Naive thymus-derived CD4-positive, alpha-beta T cell (primary cell): ENCODE results near the gene CUEDC1. TPM values are rescaled to one million over a fixed set of nuclear protein-coding genes. Genes with fewer than 3 reads are reported as not detected.

Source experiments
- ATAC-seq: fragments of 150-1000 bp; cut with Tn5 transposase; 2 replicates; pipeline ENCODE4 v1.10.0; 2021; ENCODE audit warnings: mild to moderate bottlenecking, moderate library complexity
- CTCF ChIA-PET: fragments of 350-600 bp; sonication (Branson Sonifier 250); formaldehyde crosslinking; loops from one replicate; lab custom pipeline; 2021; ENCODE audit warnings: antibody characterized with exemption; lab: Charles Lee
- POLR2A ChIA-PET: fragments of 350-600 bp; sonication (Branson Sonifier 250); formaldehyde crosslinking; loops from one replicate; lab custom pipeline; 2021; ENCODE audit warnings: antibody characterized with exemption, inconsistent platforms; lab: Charles Lee
- DNase-seq, 9 donors: peaks; one replicate each; pipeline versions ENCODE4 v3.0.0 to v3.0.0-alpha.2; 2020 to 2022; ENCODE audit warnings: mixed read lengths in 1 of 9
- H3K27ac ChIP-seq: one replicate; pipeline ENCODE4 v1.7.0; 2013; ENCODE audit warnings: mild to moderate bottlenecking, low read depth, low read length, moderate library complexity
- H3K27me3 ChIP-seq, 2 donors: one replicate each; pipeline ENCODE4 v1.7.0; 2013; ENCODE audit warnings: low read length in 2 of 2, mild to moderate bottlenecking in 2 of 2, moderate library complexity in 2 of 2; ENCODE audit not compliant: control insufficient read depth in 2 of 2, insufficient read depth in 2 of 2
- H3K36me3 ChIP-seq, 3 experiments: 1 replicate in 2 of 3; 2 replicates in 1 of 3; pipeline ENCODE4 v1.7.0; 2013; ENCODE audit warnings: low read length in 3 of 3, mild to moderate bottlenecking in 3 of 3, moderate library complexity in 1 of 3; ENCODE audit not compliant: insufficient read depth in 3 of 3, control insufficient read depth in 2 of 3
- H3K4me1 ChIP-seq, 2 donors: one replicate each; pipeline ENCODE4 v1.7.0; 2013; ENCODE audit warnings: low read length in 2 of 2, mild to moderate bottlenecking in 2 of 2, moderate library complexity in 1 of 2; ENCODE audit not compliant: control insufficient read depth in 2 of 2, insufficient read depth in 2 of 2
- H3K4me3 ChIP-seq: 2 replicates; pipeline ENCODE4 v1.7.0; 2013; ENCODE audit warnings: mild to moderate bottlenecking, low read length
- H3K9me3 ChIP-seq, 3 experiments: 1 replicate in 2 of 3; 2 replicates in 1 of 3; pipeline ENCODE4 v1.7.0; 2013; ENCODE audit warnings: low read length in 3 of 3; ENCODE audit not compliant: control insufficient read depth in 2 of 3
- H3K27ac Mint-ChIP-seq, 9 donors: one replicate each; pipeline ENCODE4 v1.8.0; 2020 to 2022; ENCODE audit warnings: mixed read lengths in 9 of 9, mild to moderate bottlenecking in 8 of 9, moderate library complexity in 5 of 9, inconsistent platforms in 2 of 9
- H3K27me3 Mint-ChIP-seq, 5 donors: one replicate each; pipeline ENCODE4 v1.8.0; 2021 to 2022; ENCODE audit warnings: mixed read lengths in 5 of 5, mild to moderate bottlenecking in 1 of 5
- H3K36me3 Mint-ChIP-seq, 5 donors: one replicate each; pipeline ENCODE4 v1.8.0; 2020 to 2022; ENCODE audit warnings: mixed read lengths in 5 of 5, mild to moderate bottlenecking in 3 of 5, inconsistent platforms in 1 of 5
- H3K4me1 Mint-ChIP-seq, 7 donors: one replicate each; pipeline ENCODE4 v1.8.0; 2020 to 2022; ENCODE audit warnings: mixed read lengths in 7 of 7, mild to moderate bottlenecking in 3 of 7, inconsistent platforms in 1 of 7
- H3K4me3 Mint-ChIP-seq, 10 donors: one replicate each; pipeline ENCODE4 v1.8.0; 2020 to 2022; ENCODE audit warnings: mild to moderate bottlenecking in 10 of 10, mixed read lengths in 10 of 10, moderate library complexity in 6 of 10, inconsistent platforms in 2 of 10
- H3K9me3 Mint-ChIP-seq, 11 donors: one replicate each; pipeline ENCODE4 v1.8.0; 2020 to 2022; ENCODE audit warnings: mixed read lengths in 11 of 11, mild to moderate bottlenecking in 4 of 11, inconsistent platforms in 1 of 11, moderate library complexity in 1 of 11
- intact Hi-C, 2 donors: fragments of 100-400 bp; cut with micrococcal nuclease; formaldehyde crosslinking; loops; one replicate each; pipeline ENCODE4 v1.15.1; 2023
- polyA plus RNA-seq, 2 donors: library from polyadenylated mRNA; unstranded; fragments of 300-500 nt; fragmentation: Illumina TruSeq; gene quantifications; one replicate each; pipeline ENCODE4 v1.2.3, GENCODE V29; 2021
- total RNA-seq, 6 experiments: library from RNA in 5 of 6; stranded (reverse) in 5 of 6; gene quantifications; 1 replicate in 5 of 6; 2 replicates in 1 of 6; pipeline ENCODE4 v1.2.3 and lab custom pipeline; 2021 to 2026

CUEDC1 gene
- total and polyA plus RNA-seq, 7 experiments from 2014 or later: 0.10 to 7.7 (median 1.0) TPM; not detected in 2

- peaks cover 17 to 25% of the 10 kb centered on the region in 2 donors for H3K4me1 ChIP-seq
- intact Hi-C loops: loop anchor here (5.0 to 10.0 kb wide), 5 partner anchors 319 to 1854 kb away; partner anchors contain the start of genes C17orf67 (in 1 of the 2), DGKE (in 1 of the 2), PTRH2 (in 1 of the 2) and SCPEP1 (in 1 of the 2)
- H3K27ac ChIP-seq: no peak overlapping the region
- no peaks in the 10 kb centered on the region for H3K27me3 ChIP-seq
- H3K9me3 ChIP-seq: no peaks in the 10 kb centered on the region
- no peak for DNase-seq
- Mint-ChIP-seq H3K36me3 (peaks cover 0 to 11% (median 0%) of the 10 kb centered on the region in 5 donors), H3K4me3 (peak overlapping the region in 1 of 10 donors; percentile 16), H3K9me3 (peaks cover 0 to 2% (median 0%) of the 10 kb centered on the region in 11 donors), H3K27me3 (peaks cover 0 to 3% (median 0%) of the 10 kb centered on the region in 5 donors), H3K4me1 (peaks cover 20 to 44% (median 38%) of the 10 kb centered on the region in 7 donors), H3K27ac (peak overlapping the region in 2 of 9 donors; percentile 40 to 43)
- CTCF ChIA-PET: interaction anchor here (0.6 to 7.4 kb wide), 5 partner anchors 133 to 565 kb away, joined by 3 to 46 read pairs (median 3); no protein-coding TSS in a partner anchor
- POLR2A ChIA-PET: interaction anchor here (0.5 to 0.8 kb wide), 3 partner anchors 141 to 857 kb away, joined by 3 to 7 read pairs (median 3); no protein-coding TSS in a partner anchor
- no peaks in the 10 kb centered on the region for H3K36me3 ChIP-seq
- ATAC-seq: no peak
- H3K4me3 ChIP-seq: no peak overlapping the region
These were observed 101.5 kb downstream of the CUEDC1 start for GRCh38 chr17:57853695-57854094.

- Histone ChIP-seq H3K27ac (no peak overlapping the region), H3K27me3 (no peaks in the 10 kb centered on the region), H3K4me3 (no peak overlapping the region), H3K4me1 (peaks cover 17 to 27% of the 10 kb centered on the region in 2 donors), H3K36me3 (peaks cover 0 to 4% (median 0%) of the 10 kb centered on the region in 3 experiments), H3K9me3 (no peaks in the 10 kb centered on the region)
- Mint-ChIP-seq H3K4me3 (peak overlapping the region in 1 of 10 donors; percentile 21), H3K27ac (no peak overlapping the region), H3K27me3 (no peaks in the 10 kb centered on the region), H3K9me3 (peaks cover 0 to 2% (median 0%) of the 10 kb centered on the region in 11 donors), H3K4me1 (peaks cover 20 to 47% (median 42%) of the 10 kb centered on the region in 7 donors), H3K36me3 (peaks cover 0 to 12% (median 0%) of the 10 kb centered on the region in 5 donors)
- ChIA-PET POLR2A (interaction anchor here (0.6 to 1.5 kb wide), 2 partner anchors 19 to 141 kb away, joined by 3 read pairs; no protein-coding TSS in a partner anchor), CTCF (interaction anchor here (1.1 to 1.5 kb wide), 2 partner anchors 133 to 154 kb away, joined by 3 read pairs; no protein-coding TSS in a partner anchor)
- intact Hi-C loops: loop anchor here (5.0 to 10.0 kb wide), 5 partner anchors 319 to 1854 kb away; partner anchors contain the start of genes C17orf67 (in 1 of the 2), DGKE (in 1 of the 2), PTRH2 (in 1 of the 2) and SCPEP1 (in 1 of the 2)
- DNase-seq (no peak), ATAC-seq (no peak)
These were observed 102.3 kb downstream of the CUEDC1 start for GRCh38 chr17:57852955-57853328.

DNA sequence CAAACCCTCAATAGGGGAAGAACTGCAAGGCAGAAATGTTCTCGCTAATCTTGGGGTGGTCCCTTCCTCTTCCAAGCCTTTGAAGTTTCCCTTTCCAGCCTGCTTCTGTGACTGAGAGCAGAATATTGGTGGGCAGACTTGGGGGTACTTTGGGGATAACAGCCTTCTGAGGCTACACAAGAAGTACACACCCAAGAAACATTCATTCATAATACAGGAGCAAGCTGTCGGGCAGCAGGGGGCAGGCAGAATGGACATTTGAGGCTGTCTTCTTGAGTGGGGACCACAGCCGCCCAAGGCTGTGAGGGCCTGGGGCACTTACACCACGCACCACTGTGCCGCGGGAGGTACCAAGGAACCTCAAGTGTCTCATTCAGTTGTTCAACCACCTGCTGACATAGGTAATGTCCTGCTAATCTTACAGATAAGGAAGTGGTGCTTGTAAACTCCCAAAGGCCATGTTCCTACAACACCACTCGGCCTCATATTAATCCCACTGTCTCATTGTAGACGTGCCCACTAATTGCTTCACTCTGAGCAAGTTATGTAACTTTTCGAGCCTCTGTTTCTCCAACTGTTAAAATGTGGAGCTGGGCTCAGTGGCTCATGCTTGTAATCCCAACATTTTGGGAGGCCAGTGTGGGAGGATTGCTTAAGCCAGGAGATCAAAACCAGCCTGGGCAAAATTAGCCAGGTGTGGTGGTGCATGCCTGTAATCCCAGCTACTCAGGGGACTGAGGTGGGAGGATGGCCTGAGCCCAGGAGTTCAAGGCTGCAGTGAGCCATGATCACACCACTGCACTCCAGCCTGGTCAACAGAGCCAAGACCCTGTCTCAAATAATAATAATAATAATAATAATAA, 102.9 kb downstream of the CUEDC1 start:
- intact Hi-C loops: loop anchor here (5.0 to 10.0 kb wide), 5 partner anchors 320 to 1855 kb away; partner anchors contain the start of genes C17orf67 (in 1 of the 2), DGKE (in 1 of the 2), PTRH2 (in 1 of the 2) and SCPEP1 (in 1 of the 2)
- ATAC-seq (no peak), DNase-seq (no peak)
- Mint-ChIP-seq H3K4me1 (peaks cover 20 to 48% (median 41%) of the 10 kb centered on the region in 7 donors), H3K4me3 (peak overlapping the region in 9 of 10 donors; percentile 60 to 99 (median 77)), H3K36me3 (peaks cover 0 to 12% (median 0%) of the 10 kb centered on the region in 5 donors), H3K27me3 (no peaks in the 10 kb centered on the region), H3K9me3 (peaks cover 0 to 2% (median 0%) of the 10 kb centered on the region in 11 donors), H3K27ac (peak overlapping the region in 7 of 9 donors; percentile 36 to 100 (median 88))
- H3K36me3 ChIP-seq: peaks cover 0 to 6% (median 0%) of the 10 kb centered on the region in 3 experiments
- CTCF ChIA-PET: no interaction called here
- H3K4me1 ChIP-seq: peaks cover 17 to 27% of the 10 kb centered on the region in 2 donors
- no peaks in the 10 kb centered on the region for H3K27me3 ChIP-seq
- POLR2A ChIA-PET: interaction anchor here (0.6 to 4.5 kb wide), 4 partner anchors 19 to 154 kb away, joined by 3 to 40 read pairs (median 3); partner anchors contain the start of gene SRSF1
- H3K4me3 ChIP-seq: no peak overlapping the region
- H3K27ac ChIP-seq: no peak overlapping the region
- no peaks in the 10 kb centered on the region for H3K9me3 ChIP-seq

DNA sequence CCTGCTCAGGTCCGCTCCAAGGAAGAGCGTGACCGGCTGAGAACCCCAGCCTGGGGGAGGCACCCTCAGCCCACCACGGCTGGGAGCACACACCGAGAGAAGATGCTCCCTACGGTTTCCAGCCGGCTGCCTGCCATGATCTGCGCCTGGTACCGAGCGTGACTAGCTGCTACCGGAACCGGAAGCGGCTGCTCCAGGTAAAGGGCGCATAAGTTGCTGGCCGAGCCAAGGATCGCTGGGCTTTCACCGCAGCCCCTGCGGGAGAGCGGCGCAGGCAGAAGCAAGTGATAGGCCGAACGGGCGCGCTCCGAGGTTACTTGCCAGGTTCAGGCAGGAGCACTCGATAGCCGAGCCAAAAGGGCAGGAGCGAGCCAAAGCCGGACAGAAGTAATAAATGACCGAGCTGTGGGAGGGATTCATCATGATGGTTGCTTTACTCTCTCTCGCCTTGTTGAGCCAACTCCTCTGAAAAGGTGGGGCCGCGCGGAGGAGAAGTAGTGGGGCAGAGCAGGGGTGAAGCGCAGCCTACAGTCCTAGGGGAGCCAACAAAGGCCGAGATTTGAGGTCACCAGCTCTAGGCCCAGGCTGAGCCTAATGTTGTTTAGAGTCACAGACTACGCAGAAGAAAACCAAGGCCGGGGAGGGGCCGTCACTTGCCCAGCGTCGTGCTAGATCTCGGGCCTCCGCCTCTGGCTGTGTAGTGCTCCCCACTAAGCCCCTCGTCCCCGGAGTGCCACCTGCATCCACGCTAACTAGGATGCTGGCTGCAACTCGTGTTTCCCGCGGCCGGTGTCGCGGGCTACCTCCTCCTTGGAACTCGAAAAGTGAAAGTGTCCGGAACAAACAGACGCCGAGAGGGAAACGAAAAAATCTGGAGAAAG, 105.1 kb downstream of the CUEDC1 start, which contains the start of gene MRPS23:
Gene MRPS23 (minus strand): TSS at position 171 of the 881 bp plus-strand sequence. CDS start 34 bp downstream, at position 137.
- H3K4me1 Mint-ChIP-seq: peaks cover 24 to 61% (median 49%) of the 10 kb centered on the region in 7 donors
- intact Hi-C loops: loop anchor here (1.0 to 10.0 kb wide), 17 partner anchors 24 to 1857 kb away; partner anchors contain the start of genes AKAP1 (in 2 of the 2), C17orf67 (in 2 of the 2), DYNLL2 (in 2 of the 2) and SRSF1 (in 2 of the 2)
- ChIA-PET CTCF (interaction anchor here (1.0 to 3.0 kb wide), 5 partner anchors 11 to 721 kb away, joined by 3 to 14 read pairs (median 3); no protein-coding TSS in a partner anchor), POLR2A (interaction anchor here (0.7 to 4.5 kb wide), 19 partner anchors 9 to 1247 kb away, joined by 3 to 40 read pairs (median 4); partner anchors contain the start of genes AKAP1, DYNLL2, MKS1 and SRSF1)
- Histone ChIP-seq H3K4me1 (peaks cover 20 to 27% of the 10 kb centered on the region in 2 donors), H3K4me3 (peak within 1 kb of the TSS; percentile 88), H3K9me3 (no peaks in the 10 kb centered on the region), H3K27ac (peak within 1 kb of the TSS; percentile 86), H3K36me3 (peaks cover 0 to 14% (median 0%) of the 10 kb centered on the region in 3 experiments), H3K27me3 (no peaks in the 10 kb centered on the region)
- peak; percentile 99 for ATAC-seq
- peak within 1 kb of the TSS; percentile 92 to 100 (median 99) for H3K4me3 Mint-ChIP-seq
- peak within 1 kb of the TSS; percentile 97 to 100 (median 100) for H3K27ac Mint-ChIP-seq
- peaks cover 0 to 2% (median 0%) of the 10 kb centered on the region in 11 donors for H3K9me3 Mint-ChIP-seq
- H3K36me3 Mint-ChIP-seq: peaks cover 0 to 17% (median 4%) of the 10 kb centered on the region in 5 donors
- H3K27me3 Mint-ChIP-seq: no peaks in the 10 kb centered on the region
- peak; percentile 85 to 98 (median 94) for DNase-seq

DNA sequence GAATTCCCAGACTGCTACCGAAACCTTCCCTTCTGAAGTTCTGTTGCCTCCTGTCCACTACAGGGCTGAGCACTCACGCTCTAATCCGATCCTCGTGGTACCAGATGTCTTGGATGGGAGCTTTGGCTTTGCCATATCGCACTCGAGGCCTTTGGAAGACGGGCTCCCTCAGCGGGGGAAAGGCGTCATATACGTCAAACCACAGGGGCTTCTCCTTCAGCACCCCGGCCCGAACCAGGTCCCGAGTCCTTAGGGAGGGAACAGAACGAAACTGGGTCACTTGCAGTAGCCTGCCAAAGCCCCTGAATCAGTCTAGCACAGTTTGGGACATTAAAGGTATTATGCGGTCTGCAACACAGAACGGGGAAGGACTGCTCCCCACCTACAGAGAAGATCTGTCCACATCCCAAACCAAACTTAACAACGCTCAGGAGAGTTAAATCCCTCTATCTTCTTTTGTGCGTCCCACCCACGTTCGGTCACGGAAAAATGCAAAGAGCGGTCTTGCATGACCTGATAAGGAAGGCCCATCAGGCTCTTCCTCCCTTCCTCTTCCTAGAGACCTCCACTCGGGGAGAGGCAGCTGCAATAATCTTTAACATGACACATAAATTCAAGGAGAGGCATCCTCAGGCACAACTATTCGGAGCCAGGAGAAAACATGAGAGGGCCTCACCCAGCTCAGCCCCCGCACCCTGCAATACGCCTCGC, 105.9 kb downstream of the CUEDC1 start:
- Histone ChIP-seq H3K27me3 (no peaks in the 10 kb centered on the region), H3K4me1 (peaks cover 20 to 27% of the 10 kb centered on the region in 2 donors), H3K4me3 (peak overlapping the region; percentile 88), H3K9me3 (no peaks in the 10 kb centered on the region), H3K27ac (peak overlapping the region; percentile 86), H3K36me3 (peaks cover 0 to 16% (median 0%) of the 10 kb centered on the region in 3 experiments)
- peaks cover 0 to 17% (median 4%) of the 10 kb centered on the region in 5 donors for H3K36me3 Mint-ChIP-seq
- CTCF ChIA-PET: interaction anchor here (1.0 to 3.0 kb wide), 5 partner anchors 12 to 720 kb away, joined by 3 to 14 read pairs (median 3); no protein-coding TSS in a partner anchor
- H3K9me3 Mint-ChIP-seq: peaks cover 0 to 2% (median 0%) of the 10 kb centered on the region in 11 donors
- H3K27me3 Mint-ChIP-seq: no peaks in the 10 kb centered on the region
- POLR2A ChIA-PET: interaction anchor here (0.6 to 4.5 kb wide), 19 partner anchors 8 to 1247 kb away, joined by 3 to 40 read pairs (median 4); partner anchors contain the start of genes AKAP1, DYNLL2, MKS1 and SRSF1
- intact Hi-C loops: no loop called here
- ATAC-seq (no peak), DNase-seq (no peak)
- peak overlapping the region; percentile 97 to 100 (median 100) for H3K27ac Mint-ChIP-seq
- H3K4me3 Mint-ChIP-seq: peak overlapping the region; percentile 92 to 100 (median 99)
- peaks cover 24 to 63% (median 50%) of the 10 kb centered on the region in 7 donors for H3K4me1 Mint-ChIP-seq
